HepG2 (cell line): Measurements from ENCODE around the gene BTBD8. TPM values are rescaled to one million over a fixed set of nuclear protein-coding genes. Genes with fewer than 3 reads are reported as not detected.

Experiments used
- ATAC-seq: fragments of 200-7000 bp; cut with Tn5 transposase; 3 replicates; pipeline ENCODE4 v1.9.1; 2020; ENCODE audit warnings: mild to moderate bottlenecking, moderate library complexity
- BruUV-seq: library from RNA; stranded (reverse); fragments of 400-500 nt; replicated peaks from 2 replicates; lab custom pipeline; 2021; lab: Mats Ljungman, UMichigan
- CTCF ChIA-PET: fragments of 300-600 bp; formaldehyde crosslinking; extraction: SDS; loops from one replicate; lab custom pipeline; 2021; ENCODE audit warnings: low total read pairs, inconsistent platforms, low intra/inter-chr PET ratio; lab: Yijun Ruan, JAX
- POLR2A ChIA-PET: fragments of 350-600 bp; sonication (Branson Sonifier 250); formaldehyde crosslinking; loops from one replicate; lab custom pipeline; 2020; ENCODE audit warnings: antibody characterized with exemption, inconsistent platforms; lab: Yijun Ruan, JAX
- DNase-seq: peaks from one replicate; pipeline ENCODE4 v3.0.0-alpha.2; 2015; ENCODE audit warnings: low spot score
- FAIRE-seq: peaks from 3 replicates; lab custom pipeline; 2011; peaks lifted over from hg19 to GRCh38; lab: Jason Lieb, UNC
- H2AFZ ChIP-seq: one replicate; pipeline ENCODE4 v1.6.1; 2011; ENCODE audit warnings: low read length, inconsistent platforms
- H3K27ac ChIP-seq: fragments of 300-600 bp; 3 replicates; pipeline ENCODE4 v1.8.0; 2011; ENCODE audit warnings: mixed run types, mild to moderate bottlenecking, mixed read lengths, low read length, inconsistent platforms; ENCODE audit not compliant: insufficient read depth; ENCODE audit errors: extremely low read length
- H3K27me3 ChIP-seq, 2 experiments: fragments of 200-600 bp in 1 of 2; 2 replicates in 1 of 2; 3 replicates in 1 of 2; pipeline versions ENCODE4 v1.6.0 to v1.8.0; 2011; ENCODE audit warnings: low read length in 2 of 2, mild to moderate bottlenecking in 2 of 2, moderate library complexity in 2 of 2, inconsistent platforms in 1 of 2; ENCODE audit not compliant: insufficient read depth in 2 of 2, control insufficient read depth in 1 of 2
- H3K36me3 ChIP-seq, 2 experiments: fragments of 200-600 bp in 1 of 2; replicated peaks in 1 of 2; 2 replicates in 1 of 2; 3 replicates in 1 of 2; pipeline versions ENCODE4 v1.5.1 to v1.8.0; 2011; ENCODE audit warnings: low read length in 2 of 2, inconsistent platforms in 1 of 2; ENCODE audit not compliant: insufficient read depth in 2 of 2, control insufficient read depth in 1 of 2
- H3K4me1 ChIP-seq: 2 replicates; pipeline ENCODE4 v1.5.1; 2012; ENCODE audit warnings: low read length, inconsistent platforms; ENCODE audit not compliant: insufficient read depth
- H3K4me2 ChIP-seq: 2 replicates; pipeline ENCODE4 v1.6.0; 2011; ENCODE audit warnings: low read depth, low read length, inconsistent platforms
- H3K4me3 ChIP-seq, 3 experiments: fragments of 200-600 bp in 1 of 3; sonication (generic), shearing (Covaris generic) in 1 of 3; replicated peaks in 1 of 3; 2 replicates each; pipeline ENCODE4 v1.5.1; 2011 to 2016; ENCODE audit warnings: low read length in 3 of 3, inconsistent platforms in 2 of 3, low read depth in 2 of 3, mild to moderate bottlenecking in 2 of 3, control low read depth in 1 of 3, mixed read lengths in 1 of 3; ENCODE audit not compliant: insufficient read depth in 1 of 3
- H3K79me2 ChIP-seq: one replicate; pipeline ENCODE4 v1.6.1; 2011; ENCODE audit warnings: low read length, inconsistent platforms; ENCODE audit not compliant: insufficient read depth
- H3K9ac ChIP-seq: 2 replicates; pipeline ENCODE4 v1.6.0; 2011; ENCODE audit warnings: mild to moderate bottlenecking, low read depth, low read length, inconsistent platforms; ENCODE audit not compliant: insufficient read depth
- H3K9me3 ChIP-seq: 2 replicates; pipeline ENCODE4 v1.5.1; 2012; ENCODE audit warnings: mild to moderate bottlenecking, low read length
- H4K20me1 ChIP-seq: 2 replicates; pipeline ENCODE4 v1.6.0; 2011; ENCODE audit warnings: inconsistent platforms, mild to moderate bottlenecking, low read length, moderate library complexity; ENCODE audit not compliant: insufficient read depth
- HHEX ChIP-seq: IDR thresholded peaks from 2 replicates; pipeline ENCODE4 v1.6.1; 2016; ENCODE audit warnings: control low read depth
- HMGXB4 ChIP-seq, 2 experiments: sonication (generic) in 1 of 2; formaldehyde crosslinking in 1 of 2; IDR thresholded peaks; 2 replicates each; pipeline versions ENCODE4 v1.4.0 to v1.6.1; 2018 to 2020; ENCODE audit warnings: missing genetic modification reagents in 2 of 2, borderline replicate concordance in 1 of 2, low read depth in 1 of 2, mild to moderate bottlenecking in 1 of 2, missing biosample characterization in 1 of 2
- HNF4A ChIP-seq: sonication (generic); formaldehyde crosslinking; IDR thresholded peaks from 2 replicates; pipeline ENCODE4 v1.4.0; 2020; ENCODE audit warnings: missing genetic modification reagents
- IRF2 ChIP-seq: IDR thresholded peaks from 2 replicates; pipeline ENCODE4 v1.6.1; 2018; ENCODE audit warnings: missing genetic modification reagents, missing compliant biosample characterization
- ISL2 ChIP-seq: sonication (generic); formaldehyde crosslinking; IDR thresholded peaks from 2 replicates; pipeline ENCODE4 v1.5.0; 2020; ENCODE audit warnings: missing genetic modification reagents
- LCORL ChIP-seq, 2 experiments: fragments of 450-650 bp in 1 of 2; sonication (generic) in 1 of 2; formaldehyde crosslinking in 1 of 2; IDR thresholded peaks; 2 replicates each; pipeline versions ENCODE4 v1.5.0 to v1.6.1; 2017 to 2020; ENCODE audit warnings: antibody characterized with exemption in 1 of 2, missing genetic modification reagents in 1 of 2
- NR2C2 ChIP-seq: sonication (generic); formaldehyde crosslinking; IDR thresholded peaks from 2 replicates; pipeline ENCODE4 v1.4.0; 2020; ENCODE audit warnings: missing genetic modification reagents, mild to moderate bottlenecking, moderate library complexity, borderline replicate concordance
- SMAD9 ChIP-seq: sonication (generic); formaldehyde crosslinking; IDR thresholded peaks from 2 replicates; pipeline ENCODE4 v1.5.1; 2020; ENCODE audit warnings: mild to moderate bottlenecking, missing genetic modification reagents
- TOE1 ChIP-seq: sonication (generic); formaldehyde crosslinking; IDR thresholded peaks from 2 replicates; pipeline ENCODE4 v1.4.0; 2020; ENCODE audit warnings: mild to moderate bottlenecking, missing genetic modification reagents
- ZFYVE20 ChIP-seq: sonication (generic); formaldehyde crosslinking; IDR thresholded peaks from 2 replicates; pipeline ENCODE4 v1.8.0; 2023; ENCODE audit warnings: low read depth, mild to moderate bottlenecking, moderate library complexity, missing genetic modification reagents, borderline replicate concordance
- ZNF253 ChIP-seq: sonication (generic); formaldehyde crosslinking; IDR thresholded peaks from 2 replicates; pipeline ENCODE4 v1.8.0; 2022; ENCODE audit warnings: mild to moderate bottlenecking, missing genetic modification reagents, borderline replicate concordance
- ZNF674 ChIP-seq: sonication (generic); formaldehyde crosslinking; IDR thresholded peaks from 2 replicates; pipeline ENCODE4 v1.5.0; 2020; ENCODE audit warnings: low read depth, mild to moderate bottlenecking, missing genetic modification reagents
- ZNF766 ChIP-seq: sonication (generic); formaldehyde crosslinking; IDR thresholded peaks from 2 replicates; pipeline ENCODE4 v1.5.0; 2020; ENCODE audit warnings: missing genetic modification reagents, borderline replicate concordance
- ZNF839 ChIP-seq: sonication (generic); formaldehyde crosslinking; IDR thresholded peaks from 2 replicates; pipeline ENCODE4 v1.4.0; 2020; ENCODE audit warnings: missing genetic modification reagents, mild to moderate bottlenecking, borderline replicate concordance
- WGBS: methylation state at CpG from one replicate; pipeline ENCODE4 v1.1.6; 2017; ENCODE audit warnings: low lambda C conversion rate; 5-methylcytosine and 5-hydroxymethylcytosine counted together
- in situ Hi-C: cut with HindIII; loops from 2 replicates; pipeline ENCODE4 v1.10.0; 2017; ENCODE audit warnings: low pct_unique_long_range_greater_than_20kb; ENCODE audit not compliant: extremely low pct_ligation_motif_present
- intact Hi-C: fragments of 100-400 bp; cut with micrococcal nuclease; formaldehyde crosslinking; loops from one replicate; pipeline ENCODE4 v1.10.0; 2022; ENCODE audit not compliant: unreplicated experiment
- polyA plus RNA-seq, 8 experiments: library from polyadenylated mRNA; depleted of rRNA in 3 of 8; stranded (reverse) in 7 of 8; unstranded in 1 of 8; fragments of >200 nt; fragmentation: Illumina TruSeq in 4 of 8; extraction: Trizol in 4 of 8; gene quantifications; 2 replicates each; pipeline versions ENCODE4 v1.2.1 to v1.2.3, GENCODE V29; 2011 to 2016; ENCODE audit warnings: low read depth in 4 of 8, missing spikeins in 1 of 8, mixed read lengths in 1 of 8; ENCODE audit not compliant: insufficient read depth in 1 of 8
- total RNA-seq, 5 experiments: library from RNA; depleted of rRNA; stranded (reverse); fragments of >200 nt; fragmentation: Illumina TruSeq; extraction: Trizol; gene quantifications; 2 replicates each; pipeline ENCODE4 v1.2.3, GENCODE V29; 2016; ENCODE audit warnings: low read depth in 1 of 5
- TF ChIP-seq, protein P1 (sequence below): sonication (generic); formaldehyde crosslinking; IDR thresholded peaks from 2 replicates; pipeline ENCODE4 v1.4.0; 2020; ENCODE audit warnings: missing genetic modification reagents
- TF ChIP-seq, protein P2 (sequence below): sonication (generic); formaldehyde crosslinking; IDR thresholded peaks from 2 replicates; pipeline ENCODE4 v1.4.0; 2020; ENCODE audit warnings: missing genetic modification reagents
- TF ChIP-seq, protein P3 (sequence below): sonication (generic); formaldehyde crosslinking; IDR thresholded peaks from 2 replicates; pipeline ENCODE4 v1.4.0; 2020; ENCODE audit warnings: mild to moderate bottlenecking, low read depth, missing genetic modification reagents

Gene BTBD8
- total and polyA plus RNA-seq, 2 of the 13 experiments (the other 11 are each of a cell fraction or from before 2014, with no cell fraction given) = 0.41 to 1.8 TPM

- Histone ChIP-seq H3K9ac (no peak overlapping the region), H3K4me1 (peaks cover 12% of the 10 kb centered on the region; the same call in 1 of the 2 replicates), H3K27me3 (no peaks in the 10 kb centered on the region; a peak in 1 of 5 replicates), H3K9me3 (no peaks in the 10 kb centered on the region), H3K27ac (no peak overlapping the region), H4K20me1 (no peaks in the 10 kb centered on the region), H3K4me2 (no peak overlapping the region), H3K4me3 (no peak overlapping the region), H3K79me2 (no peaks in the 10 kb centered on the region), H2AFZ (no peak overlapping the region), H3K36me3 (no peaks in the 10 kb centered on the region)
- in situ Hi-C loops (no loop called here), intact Hi-C loops (no loop called here)
- 61% methylated on average over 5 of the region's 5 CpGs for WGBS
- no TSS peak for BruUV-seq
- DNase-seq (no peak), ATAC-seq (no peak), FAIRE-seq (no peak)
- ChIA-PET CTCF (no interaction called here), POLR2A (no interaction called here)
- TF ChIP-seq LCORL (IDR thresholded peaks at IDR 0.05) (no peak), LCORL (CRISPR knock-in tag; IDR thresholded peaks at IDR 0.05) (no peak), SMAD9 (CRISPR knock-in tag) (no peak), ZNF766 (CRISPR knock-in tag) (no peak), HMGXB4 (CRISPR knock-in tag; IDR thresholded peaks at IDR 0.05; ENCODE audit: borderline replicate concordance in 1 of 2, low read depth in 1 of 2) (no peak), ZNF253 (CRISPR knock-in tag) (no peak), HHEX (no peak), ISL2 (no peak), ZNF839 (no peak), NR2C2 (CRISPR knock-in tag) (no peak), IRF2 (CRISPR knock-in tag) (no peak), ZNF674 (CRISPR knock-in tag) (no peak), TOE1 (CRISPR knock-in tag) (no peak), HNF4A (CRISPR knock-in tag) (no peak), ZFYVE20 (no peak)
- TF ChIP-seq, protein P1, sequence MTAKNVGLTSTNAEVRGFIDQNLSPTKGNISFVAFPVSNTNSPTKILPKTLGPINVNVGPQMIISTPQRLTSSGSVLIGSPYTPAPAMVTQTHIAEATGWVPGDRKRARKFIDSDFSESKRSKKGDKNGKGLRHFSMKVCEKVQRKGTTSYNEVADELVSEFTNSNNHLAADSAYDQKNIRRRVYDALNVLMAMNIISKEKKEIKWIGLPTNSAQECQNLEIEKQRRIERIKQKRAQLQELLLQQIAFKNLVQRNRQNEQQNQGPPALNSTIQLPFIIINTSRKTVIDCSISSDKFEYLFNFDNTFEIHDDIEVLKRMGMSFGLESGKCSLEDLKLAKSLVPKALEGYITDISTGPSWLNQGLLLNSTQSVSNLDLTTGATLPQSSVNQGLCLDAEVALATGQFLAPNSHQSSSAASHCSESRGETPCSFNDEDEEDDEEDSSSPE = no peak
- TF ChIP-seq, protein P2, sequence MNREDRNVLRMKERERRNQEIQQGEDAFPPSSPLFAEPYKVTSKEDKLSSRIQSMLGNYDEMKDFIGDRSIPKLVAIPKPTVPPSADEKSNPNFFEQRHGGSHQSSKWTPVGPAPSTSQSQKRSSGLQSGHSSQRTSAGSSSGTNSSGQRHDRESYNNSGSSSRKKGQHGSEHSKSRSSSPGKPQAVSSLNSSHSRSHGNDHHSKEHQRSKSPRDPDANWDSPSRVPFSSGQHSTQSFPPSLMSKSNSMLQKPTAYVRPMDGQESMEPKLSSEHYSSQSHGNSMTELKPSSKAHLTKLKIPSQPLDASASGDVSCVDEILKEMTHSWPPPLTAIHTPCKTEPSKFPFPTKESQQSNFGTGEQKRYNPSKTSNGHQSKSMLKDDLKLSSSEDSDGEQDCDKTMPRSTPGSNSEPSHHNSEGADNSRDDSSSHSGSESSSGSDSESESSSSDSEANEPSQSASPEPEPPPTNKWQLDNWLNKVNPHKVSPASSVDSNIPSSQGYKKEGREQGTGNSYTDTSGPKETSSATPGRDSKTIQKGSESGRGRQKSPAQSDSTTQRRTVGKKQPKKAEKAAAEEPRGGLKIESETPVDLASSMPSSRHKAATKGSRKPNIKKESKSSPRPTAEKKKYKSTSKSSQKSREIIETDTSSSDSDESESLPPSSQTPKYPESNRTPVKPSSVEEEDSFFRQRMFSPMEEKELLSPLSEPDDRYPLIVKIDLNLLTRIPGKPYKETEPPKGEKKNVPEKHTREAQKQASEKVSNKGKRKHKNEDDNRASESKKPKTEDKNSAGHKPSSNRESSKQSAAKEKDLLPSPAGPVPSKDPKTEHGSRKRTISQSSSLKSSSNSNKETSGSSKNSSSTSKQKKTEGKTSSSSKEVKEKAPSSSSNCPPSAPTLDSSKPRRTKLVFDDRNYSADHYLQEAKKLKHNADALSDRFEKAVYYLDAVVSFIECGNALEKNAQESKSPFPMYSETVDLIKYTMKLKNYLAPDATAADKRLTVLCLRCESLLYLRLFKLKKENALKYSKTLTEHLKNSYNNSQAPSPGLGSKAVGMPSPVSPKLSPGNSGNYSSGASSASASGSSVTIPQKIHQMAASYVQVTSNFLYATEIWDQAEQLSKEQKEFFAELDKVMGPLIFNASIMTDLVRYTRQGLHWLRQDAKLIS (CRISPR knock-in tag) = no peak
- TF ChIP-seq, protein P3, sequence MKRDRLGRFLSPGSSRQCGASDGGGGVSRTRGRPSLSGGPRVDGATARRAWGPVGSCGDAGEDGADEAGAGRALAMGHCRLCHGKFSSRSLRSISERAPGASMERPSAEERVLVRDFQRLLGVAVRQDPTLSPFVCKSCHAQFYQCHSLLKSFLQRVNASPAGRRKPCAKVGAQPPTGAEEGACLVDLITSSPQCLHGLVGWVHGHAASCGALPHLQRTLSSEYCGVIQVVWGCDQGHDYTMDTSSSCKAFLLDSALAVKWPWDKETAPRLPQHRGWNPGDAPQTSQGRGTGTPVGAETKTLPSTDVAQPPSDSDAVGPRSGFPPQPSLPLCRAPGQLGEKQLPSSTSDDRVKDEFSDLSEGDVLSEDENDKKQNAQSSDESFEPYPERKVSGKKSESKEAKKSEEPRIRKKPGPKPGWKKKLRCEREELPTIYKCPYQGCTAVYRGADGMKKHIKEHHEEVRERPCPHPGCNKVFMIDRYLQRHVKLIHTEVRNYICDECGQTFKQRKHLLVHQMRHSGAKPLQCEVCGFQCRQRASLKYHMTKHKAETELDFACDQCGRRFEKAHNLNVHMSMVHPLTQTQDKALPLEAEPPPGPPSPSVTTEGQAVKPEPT = no peak
These were observed 3.8 kb upstream of the BTBD8 start for GRCh38 chr1:92076363-92076762.
